K562 (cell line): ENCODE measurements around the gene MILR1. TPM values are rescaled to one million over a fixed set of nuclear protein-coding genes. Genes with fewer than 3 reads are reported as not detected.

Experiments used
- ATF7 ChIP-seq: fragments of 450-650 bp; IDR thresholded peaks from 2 replicates; pipeline ENCODE4 v1.7.1; 2014; ENCODE audit warnings: mild to moderate bottlenecking, moderate library complexity
- CREB1 ChIP-seq, 2 experiments: sonication (generic) in 1 of 2; formaldehyde crosslinking in 1 of 2; IDR thresholded peaks; 2 replicates each; pipeline versions ENCODE4 v1.6.1 to v1.8.0; 2012 to 2022; ENCODE audit warnings: inconsistent platforms in 1 of 2, mild to moderate bottlenecking in 1 of 2, missing genetic modification reagents in 1 of 2, moderate library complexity in 1 of 2
- DIDO1 ChIP-seq: fragments of 450-650 bp; IDR thresholded peaks from 2 replicates; pipeline ENCODE4 v1.6.1; 2016; ENCODE audit warnings: low read depth, missing biosample characterization, missing genetic modification characterization
- KAT2B ChIP-seq: IDR thresholded peaks from one replicate; pipeline ENCODE4 v1.6.1; 2012; ENCODE audit warnings: low read depth, mild to moderate bottlenecking, control low read depth, inconsistent platforms, low read length, moderate library complexity
- RBFOX2 ChIP-seq: fragments of 200-400 bp; formaldehyde crosslinking; IDR thresholded peaks from 2 replicates; pipeline ENCODE4 v1.6.1; 2017; ENCODE audit warnings: low read depth, mild to moderate bottlenecking, low read length, moderate library complexity
- REST ChIP-seq, 2 experiments: fragments of 450-650 bp; formaldehyde crosslinking in 1 of 2; IDR thresholded peaks; 2 replicates each; pipeline versions ENCODE4 v1.4.0 to v1.6.1; 2014 to 2020; ENCODE audit warnings: mild to moderate bottlenecking in 2 of 2, borderline replicate concordance in 1 of 2, low read depth in 1 of 2
- TBP ChIP-seq: optimal IDR thresholded peaks from 2 replicates; pipeline ENCODE3; 2011; ENCODE audit warnings: low read depth, low read length, improper control_type of control experiment
- ZNF316 ChIP-seq: fragments of 450-650 bp; IDR thresholded peaks from 2 replicates; pipeline ENCODE4 v1.6.1; 2016
- polyA plus RNA-seq, 8 experiments: library from polyadenylated mRNA; depleted of rRNA in 4 of 8; stranded (reverse) in 5 of 8; unstranded in 3 of 8; fragments of >200 nt; fragmentation: Nextera tagmentation in 2 of 8; fragmentation: Illumina TruSeq in 1 of 8; extraction: Ambion mirVana in 2 of 8; extraction: Trizol in 1 of 8; gene quantifications; 2 replicates each; pipeline versions ENCODE4 v1.2.1 to v1.2.3, GENCODE V29; 2011 to 2014; ENCODE audit warnings: inconsistent platforms in 1 of 8, missing spikeins in 1 of 8
- total RNA-seq, 7 experiments: library from RNA; depleted of rRNA in 6 of 7; stranded (reverse); fragments of >200 nt in 6 of 7; fragmentation: Illumina TruSeq in 2 of 7; extraction: Trizol in 2 of 7; gene quantifications; 2 replicates each; pipeline versions ENCODE4 v1.2.1 to v1.2.3, GENCODE V29; 2011 to 2021; ENCODE audit warnings: low replicate concordance in 1 of 7
- TF ChIP-seq, protein P1 (sequence below): sonication (generic); formaldehyde crosslinking; IDR thresholded peaks from 2 replicates; pipeline ENCODE4 v1.8.0; 2023; ENCODE audit warnings: mild to moderate bottlenecking, missing genetic modification reagents
- TF ChIP-seq, protein P2 (sequence below), 2 experiments: fragments of 450-650 bp; IDR thresholded peaks; 2 replicates each; pipeline ENCODE4 v1.6.1; 2016

Gene MILR1
- total and polyA plus RNA-seq, 9 of the 15 experiments (the other 6 are each of a cell fraction or from before 2014, with no cell fraction given), result 3.8 to 14.1 (median 7.1) TPM

- TF ChIP-seq REST (IDR thresholded peaks at IDR 0.05; ENCODE audit: borderline replicate concordance) (peak; percentile 91), REST (CRISPR knock-in tag; IDR thresholded peaks at IDR 0.05; ENCODE audit: low read depth) (no peak), ZNF316 (no peak), TBP (no peak), RBFOX2 (no peak), ATF7 (peak; percentile 34; the same call in 1 of the 2 replicates), DIDO1 (tag) (no peak), KAT2B (no peak), CREB1 (IDR thresholded peaks at IDR 0.05) (no peak), CREB1 (CRISPR knock-in tag; IDR thresholded peaks at IDR 0.05) (0 out of 2 replicates have a peak, but pooled peaks have one; percentile 13)
- TF ChIP-seq, protein P1, sequence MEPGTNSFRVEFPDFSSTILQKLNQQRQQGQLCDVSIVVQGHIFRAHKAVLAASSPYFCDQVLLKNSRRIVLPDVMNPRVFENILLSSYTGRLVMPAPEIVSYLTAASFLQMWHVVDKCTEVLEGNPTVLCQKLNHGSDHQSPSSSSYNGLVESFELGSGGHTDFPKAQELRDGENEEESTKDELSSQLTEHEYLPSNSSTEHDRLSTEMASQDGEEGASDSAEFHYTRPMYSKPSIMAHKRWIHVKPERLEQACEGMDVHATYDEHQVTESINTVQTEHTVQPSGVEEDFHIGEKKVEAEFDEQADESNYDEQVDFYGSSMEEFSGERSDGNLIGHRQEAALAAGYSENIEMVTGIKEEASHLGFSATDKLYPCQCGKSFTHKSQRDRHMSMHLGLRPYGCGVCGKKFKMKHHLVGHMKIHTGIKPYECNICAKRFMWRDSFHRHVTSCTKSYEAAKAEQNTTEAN (CRISPR knock-in tag), result no peak
- TF ChIP-seq, protein P2, sequence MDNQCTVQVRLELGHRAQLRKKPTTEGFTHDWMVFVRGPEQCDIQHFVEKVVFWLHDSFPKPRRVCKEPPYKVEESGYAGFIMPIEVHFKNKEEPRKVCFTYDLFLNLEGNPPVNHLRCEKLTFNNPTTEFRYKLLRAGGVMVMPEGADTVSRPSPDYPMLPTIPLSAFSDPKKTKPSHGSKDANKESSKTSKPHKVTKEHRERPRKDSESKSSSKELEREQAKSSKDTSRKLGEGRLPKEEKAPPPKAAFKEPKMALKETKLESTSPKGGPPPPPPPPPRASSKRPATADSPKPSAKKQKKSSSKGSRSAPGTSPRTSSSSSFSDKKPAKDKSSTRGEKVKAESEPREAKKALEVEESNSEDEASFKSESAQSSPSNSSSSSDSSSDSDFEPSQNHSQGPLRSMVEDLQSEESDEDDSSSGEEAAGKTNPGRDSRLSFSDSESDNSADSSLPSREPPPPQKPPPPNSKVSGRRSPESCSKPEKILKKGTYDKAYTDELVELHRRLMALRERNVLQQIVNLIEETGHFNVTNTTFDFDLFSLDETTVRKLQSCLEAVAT (IDR thresholded peaks at IDR 0.05), result no peak
Observed at GRCh38 chr17:64418506-64419339, 30.2 kb upstream of the MILR1 start (continued).
